Activated CD4-positive, alpha-beta T cell treated with anti-CD3 and anti-CD28 coated beads, Interleukin-2, amount 50 U/mL, for 48 hours (primary cell): ENCODE measurements around the gene MXI1.

Experiments used
- DNase-seq, 2 experiments: peaks; one replicate each; pipeline ENCODE4 v3.0.0-alpha.2; 2020

The MXI1 gene

GRCh38 chr10:110216942-110217661 is 9.7 kb downstream of the MXI1 start:
- no peak for DNase-seq

DNA sequence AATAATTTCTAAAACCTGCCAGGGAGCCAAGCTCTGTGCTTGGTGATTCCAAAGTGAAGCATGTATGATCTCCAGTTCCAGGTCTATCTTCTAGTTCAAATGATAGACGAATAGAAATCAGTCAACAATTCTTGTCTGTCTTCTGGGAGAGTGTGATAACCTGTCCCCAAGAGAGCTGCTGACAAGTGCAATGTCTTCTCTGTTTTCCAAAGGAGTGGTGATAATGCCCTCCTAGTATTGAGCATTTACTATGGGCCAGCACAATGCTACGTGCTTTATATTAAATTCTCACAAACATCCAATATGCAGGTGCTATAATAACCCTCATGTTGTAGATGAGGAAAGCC is 10.2 kb downstream of the MXI1 start:
- no peak for DNase-seq

DNA sequence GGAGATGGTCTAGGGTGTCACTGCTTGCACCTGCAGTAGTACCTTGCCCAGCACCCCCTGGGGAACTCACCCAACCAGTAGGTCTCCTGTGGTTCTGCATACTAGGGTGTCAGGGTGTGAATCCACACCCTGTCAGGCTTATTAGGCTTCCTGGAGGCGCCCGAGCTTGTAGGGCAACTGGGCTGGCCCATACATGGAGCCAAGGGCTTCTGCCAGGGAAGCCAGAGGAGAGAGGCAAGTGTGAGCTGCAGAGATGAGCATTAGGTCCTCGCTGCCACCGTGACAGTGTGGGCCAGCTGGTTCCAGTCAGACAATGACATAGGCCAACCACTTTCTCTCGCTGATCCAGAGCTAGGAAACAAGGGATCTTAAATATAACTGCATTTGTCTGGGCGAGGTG is 11.2 kb downstream of the MXI1 start:
- no peak for DNase-seq

GRCh38 chr10:110219884-110220283 is 12.5 kb downstream of the MXI1 start:
- no peak for DNase-seq

DNA sequence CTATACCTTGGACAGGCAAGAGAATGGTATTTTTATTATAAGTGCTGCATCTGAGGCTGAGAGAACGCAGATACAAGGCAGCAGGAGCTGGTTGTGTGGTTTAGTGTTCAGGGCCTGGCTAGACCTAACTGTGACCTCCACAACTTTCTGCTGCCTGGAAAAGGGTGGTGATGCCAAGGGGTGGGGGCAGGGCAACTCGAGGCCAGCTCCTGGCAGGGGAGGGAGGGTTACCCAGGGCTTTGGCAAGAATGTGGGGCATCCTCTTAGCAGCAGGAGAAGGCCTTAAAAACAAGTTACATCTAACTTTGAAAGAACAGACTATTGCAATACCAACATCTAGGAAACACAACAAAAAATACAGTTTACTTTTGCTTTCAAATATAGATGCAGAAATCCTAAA is 13.0 kb downstream of the MXI1 start:
- no peak for DNase-seq

GRCh38 chr10:110221044-110221720 is 13.8 kb downstream of the MXI1 start:
- no peak for DNase-seq

- DNase-seq = peak; percentile 78 to 85
These were observed 14.4 kb downstream of the MXI1 start for GRCh38 chr10:110221721-110222261.

DNA sequence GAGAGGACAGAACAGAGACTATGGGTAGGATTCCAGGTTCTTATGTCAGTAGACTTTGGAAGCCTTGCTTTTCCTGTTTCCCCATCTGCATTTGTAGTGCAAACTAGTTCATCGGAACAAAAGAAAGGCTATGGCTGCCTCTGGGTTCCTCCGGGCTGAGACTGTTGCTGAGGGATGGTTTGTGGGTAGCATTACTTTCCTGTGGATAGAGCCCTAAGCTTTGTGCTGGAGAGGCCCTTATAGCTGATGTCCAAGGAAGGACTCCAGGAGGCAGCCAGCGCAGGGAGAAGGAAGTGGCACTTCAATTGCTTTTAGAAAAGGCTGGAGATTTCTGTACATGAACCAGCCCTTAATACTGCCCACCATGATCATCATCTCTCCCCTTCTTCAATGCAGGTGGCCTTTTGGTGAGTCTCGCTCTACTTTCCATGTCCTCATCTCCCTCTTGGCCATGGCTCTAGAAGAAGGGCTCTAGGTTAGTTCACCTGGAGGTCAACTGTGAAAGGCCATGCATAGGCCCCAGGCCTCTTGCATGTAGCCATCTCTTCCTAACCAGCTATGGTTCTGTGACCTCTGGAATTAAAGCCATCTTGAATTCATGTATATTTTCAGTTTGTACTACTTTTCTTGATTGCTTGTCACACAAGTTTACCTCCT is 15.4 kb downstream of the MXI1 start:
- no peak for DNase-seq

DNA sequence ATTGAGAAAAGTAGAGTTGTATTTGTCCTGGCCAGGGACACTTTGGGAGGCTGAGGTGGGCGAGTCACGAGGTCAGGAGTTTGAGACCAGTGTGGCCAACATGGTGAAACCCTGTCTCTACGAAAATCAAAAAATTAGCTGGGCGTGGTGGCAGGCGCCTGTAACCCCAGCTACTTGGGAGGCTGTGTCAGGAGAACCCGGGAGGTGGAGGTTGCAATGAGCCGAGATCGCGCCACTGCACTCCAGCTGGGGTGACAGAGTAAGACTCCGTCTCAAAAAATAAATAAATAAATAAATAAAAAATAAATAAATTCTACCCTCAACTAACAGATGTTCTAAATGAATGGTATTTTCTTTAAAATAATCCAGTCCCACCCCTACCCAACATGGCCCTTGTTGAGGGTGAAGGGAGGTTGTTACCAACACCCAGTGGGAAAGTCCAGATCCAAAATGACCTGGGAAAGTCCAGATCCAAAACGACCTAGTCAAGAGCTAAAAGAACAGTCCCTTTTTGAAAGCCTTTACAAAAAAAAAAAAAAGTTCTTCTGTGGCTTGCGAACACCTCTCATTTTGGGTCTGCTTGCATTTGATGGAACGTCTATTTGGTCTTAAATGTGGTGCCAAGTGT is 16.0 kb downstream of the MXI1 start:
- no peak for DNase-seq

- no peak for DNase-seq
These were observed 17.6 kb downstream of the MXI1 start for GRCh38 chr10:110224992-110225391.

DNA sequence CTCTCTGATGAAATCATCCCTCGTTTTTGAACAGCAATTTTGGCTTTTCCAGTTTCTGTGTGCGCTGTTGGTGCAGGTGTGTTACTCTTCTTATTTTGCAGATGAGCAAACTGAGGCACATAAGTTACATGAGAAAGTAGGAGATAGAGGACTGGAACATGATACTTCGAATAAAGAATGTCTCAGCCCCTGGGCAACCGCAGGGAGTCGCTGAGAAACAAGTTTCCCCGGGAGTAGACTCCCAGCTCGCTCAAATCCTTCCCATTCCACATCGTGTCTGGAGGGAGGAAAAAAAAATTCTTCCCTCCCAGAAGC is 18.0 kb downstream of the MXI1 start:
- DNase-seq = no peak

DNA sequence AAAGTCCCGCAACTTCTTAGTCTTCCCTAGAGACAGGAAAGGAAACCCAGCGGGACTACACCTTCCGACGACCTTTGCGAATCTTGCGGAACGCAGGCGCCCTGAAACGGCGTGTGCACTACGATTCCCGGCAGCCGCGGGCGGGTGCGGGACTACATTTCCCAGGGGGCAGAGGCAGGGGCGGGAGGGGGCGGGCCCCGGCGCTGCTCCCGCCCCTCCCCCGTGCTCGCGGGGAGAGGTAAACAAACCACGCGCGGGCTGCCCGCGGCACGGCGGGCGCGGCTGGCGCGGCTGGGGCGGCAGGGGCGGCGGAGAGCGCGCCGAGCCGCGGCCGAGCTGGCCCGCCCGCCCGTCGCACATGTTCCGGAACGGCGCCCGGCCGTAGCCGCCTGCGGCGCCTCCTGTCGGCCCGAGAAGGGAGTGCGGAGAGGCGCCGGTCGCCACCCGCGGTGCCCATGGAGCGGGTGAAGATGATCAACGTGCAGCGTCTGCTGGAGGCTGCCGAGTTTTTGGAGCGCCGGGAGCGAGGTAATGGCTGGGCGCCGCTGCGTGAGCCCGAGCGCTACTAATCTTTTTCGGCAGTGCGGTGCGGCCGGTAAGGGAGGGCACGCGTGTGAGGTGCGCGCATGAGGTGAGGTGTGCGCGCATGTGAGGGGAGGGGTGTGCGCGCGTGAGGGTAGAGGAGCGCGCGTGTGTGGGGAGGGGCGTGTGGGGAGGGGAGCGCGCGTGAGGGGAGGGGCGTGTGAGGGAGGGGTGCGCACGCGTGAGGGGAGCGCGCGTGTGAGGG is 18.5 kb downstream of the MXI1 start:
- peak; percentile 83 to 88 for DNase-seq

GRCh38 chr10:110226543-110226925 is 19.1 kb downstream of the MXI1 start:
- peak; percentile 84 to 86 for DNase-seq

DNA sequence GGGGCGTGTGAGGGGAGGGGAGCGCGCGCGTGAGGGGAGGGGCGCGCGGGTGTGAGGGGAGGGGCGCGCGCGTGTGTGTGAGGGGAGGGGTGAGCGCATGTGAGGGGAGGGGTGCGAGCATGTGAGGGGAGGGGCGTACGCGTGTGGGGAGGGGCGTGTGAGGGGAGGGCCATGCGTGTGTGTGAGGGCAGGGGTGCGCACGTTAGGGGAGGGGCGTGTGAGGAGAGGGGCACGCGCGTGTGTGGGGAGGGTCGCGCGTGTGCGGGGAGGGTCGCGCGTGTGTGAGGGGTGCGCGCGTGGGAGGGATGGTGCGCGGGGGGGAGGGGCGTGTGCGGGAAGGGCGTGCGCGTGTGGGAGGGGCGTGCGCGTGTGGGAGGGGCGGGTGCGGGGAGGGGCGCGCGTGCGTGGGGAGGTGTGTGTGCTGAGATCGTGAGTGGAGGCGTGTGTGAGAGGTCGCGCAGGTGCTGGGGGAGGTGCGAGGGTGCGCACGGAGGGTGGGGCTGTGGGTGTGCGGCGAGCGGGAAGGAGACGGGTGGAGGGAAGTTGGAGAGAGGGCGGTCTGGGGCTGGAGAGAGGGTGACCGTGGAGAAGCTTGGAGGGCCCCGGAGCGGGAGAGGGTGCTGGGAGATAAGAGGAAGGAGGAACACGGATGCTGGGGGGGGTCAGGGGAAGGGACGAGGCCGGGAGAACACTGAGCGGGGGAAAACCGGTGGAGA is 19.7 kb downstream of the MXI1 start:
- peak; percentile 81 to 82 for DNase-seq

DNA sequence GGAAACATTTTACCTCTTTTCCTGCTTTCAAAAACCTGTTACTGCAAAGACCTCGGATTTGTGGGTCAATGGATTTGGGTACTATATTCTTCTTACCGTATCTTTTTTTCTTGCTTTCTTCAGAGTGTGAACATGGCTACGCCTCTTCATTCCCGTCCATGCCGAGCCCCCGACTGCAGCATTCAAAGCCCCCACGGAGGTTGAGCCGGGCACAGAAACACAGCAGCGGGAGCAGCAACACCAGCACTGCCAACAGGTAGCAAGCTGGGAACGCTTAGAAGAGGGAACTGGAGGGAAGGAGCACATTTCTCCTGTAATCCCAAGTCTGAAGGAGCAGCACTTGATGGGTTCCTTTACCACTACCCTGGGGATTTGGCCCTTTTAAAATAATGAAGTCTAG is 20.7 kb downstream of the MXI1 start:
- no peak for DNase-seq

DNA sequence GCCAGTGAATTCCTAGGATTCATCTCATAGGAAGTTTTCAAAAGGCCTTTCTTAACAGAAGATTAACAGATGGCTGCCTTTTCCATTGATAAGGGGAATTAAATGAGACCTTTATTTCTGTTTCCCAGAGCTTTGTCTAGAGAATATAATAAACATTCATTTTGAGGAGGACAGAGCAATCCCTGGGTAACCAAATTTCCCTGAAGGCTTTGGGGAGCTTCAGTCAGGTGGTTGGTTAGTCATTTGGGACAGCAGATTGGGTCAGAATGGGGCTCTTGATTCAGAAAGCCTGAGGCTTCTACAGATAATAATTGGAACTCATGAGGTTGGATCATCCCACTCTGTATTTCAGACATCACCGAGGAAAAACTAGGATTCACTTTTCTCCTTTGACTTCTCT is 21.8 kb downstream of the MXI1 start:
- DNase-seq = no peak

- no peak for DNase-seq
These were observed 26.4 kb downstream of the MXI1 start for GRCh38 chr10:110233846-110234245.

DNA sequence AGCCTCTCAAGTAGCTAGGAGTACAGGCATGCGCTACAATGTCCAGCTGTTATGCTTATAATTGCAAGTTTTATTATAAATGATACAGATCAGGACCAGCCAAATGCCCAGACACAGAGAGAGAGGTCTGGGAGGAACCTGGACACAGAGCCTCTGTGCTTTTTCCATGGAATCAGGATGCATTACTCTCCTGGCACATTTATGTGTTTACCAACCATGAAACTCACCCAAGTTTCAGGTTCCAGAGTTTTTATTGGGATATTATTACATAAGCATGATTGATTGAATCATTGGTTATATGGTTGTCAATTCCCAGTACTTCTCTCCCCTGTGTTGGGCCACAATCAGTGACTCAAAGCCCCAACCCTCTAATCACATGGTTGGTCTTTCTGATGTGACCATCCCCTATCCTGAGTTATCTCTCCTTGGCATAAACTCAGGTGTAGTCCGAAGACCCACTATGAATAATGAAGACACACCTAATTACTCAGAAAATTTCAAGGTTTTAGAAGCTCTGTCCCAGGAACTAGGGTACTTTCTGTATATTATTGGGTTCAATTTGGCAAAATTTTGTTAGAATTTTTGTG is 30.6 kb downstream of the MXI1 start:
- DNase-seq = no peak

- DNase-seq = no peak
These were observed 32.5 kb downstream of the MXI1 start for GRCh38 chr10:110239892-110240291.

GRCh38 chr10:110241407-110241806 is 34.0 kb downstream of the MXI1 start:
- DNase-seq = no peak

GRCh38 chr10:110241841-110242240 is 34.4 kb downstream of the MXI1 start:
- DNase-seq = no peak

GRCh38 chr10:110242511-110242910 is 35.1 kb downstream of the MXI1 start:
- no peak for DNase-seq
